Naive thymus-derived CD8-positive, alpha-beta T cell (primary cell): ENCODE results near the gene ZNF701. TPM values are rescaled to one million over a fixed set of nuclear protein-coding genes. Genes with fewer than 3 reads are reported as not detected.
"Not testable (repeated sequence)": the region's sequence is repeated elsewhere in the genome, so short reads cannot be mapped to it uniquely, and the experiment has no call there.

ENCODE experiments used
- ATAC-seq, 2 donors: fragments of 150-1000 bp; cut with Tn5 transposase in 1 of 2; sonication (Bioruptor Pico), chemical (Tn5 transposase) in 1 of 2; 1 replicate in 1 of 2; 2 replicates in 1 of 2; pipeline ENCODE4 v1.10.0; 2021; ENCODE audit warnings: mild to moderate bottlenecking in 2 of 2, moderate library complexity in 2 of 2
- POLR2A ChIA-PET: fragments of 350-600 bp; sonication (Branson Sonifier 250); formaldehyde crosslinking; loops from one replicate; lab custom pipeline; 2021; ENCODE audit warnings: antibody characterized with exemption; lab: Charles Lee
- DNase-seq, 10 donors: peaks; one replicate each; pipeline versions ENCODE4 v3.0.0 to v3.0.0-alpha.2; 2020 to 2022
- H3K27ac Mint-ChIP-seq, 10 donors: one replicate each; pipeline ENCODE4 v1.8.0; 2020 to 2022; ENCODE audit warnings: mild to moderate bottlenecking in 10 of 10, mixed read lengths in 10 of 10, moderate library complexity in 4 of 10, inconsistent platforms in 1 of 10
- H3K27me3 Mint-ChIP-seq, 5 donors: one replicate each; pipeline ENCODE4 v1.8.0; 2021 to 2022; ENCODE audit warnings: mixed read lengths in 5 of 5
- H3K36me3 Mint-ChIP-seq, 3 donors: one replicate each; pipeline ENCODE4 v1.8.0; 2020 to 2022; ENCODE audit warnings: mixed read lengths in 3 of 3, mild to moderate bottlenecking in 2 of 3, inconsistent platforms in 1 of 3
- H3K4me1 Mint-ChIP-seq, 4 donors: one replicate each; pipeline ENCODE4 v1.8.0; 2021 to 2022; ENCODE audit warnings: mixed read lengths in 4 of 4
- H3K4me3 Mint-ChIP-seq, 10 donors: one replicate each; pipeline ENCODE4 v1.8.0; 2020 to 2022; ENCODE audit warnings: mild to moderate bottlenecking in 10 of 10, mixed read lengths in 10 of 10, moderate library complexity in 6 of 10, inconsistent platforms in 1 of 10
- H3K9me3 Mint-ChIP-seq, 9 donors: one replicate each; pipeline ENCODE4 v1.8.0; 2020 to 2022; ENCODE audit warnings: mixed read lengths in 9 of 9, mild to moderate bottlenecking in 3 of 9, inconsistent platforms in 1 of 9, moderate library complexity in 1 of 9
- polyA plus RNA-seq, 3 donors: library from polyadenylated mRNA; unstranded; fragments of 300-500 nt; fragmentation: Illumina TruSeq; gene quantifications; one replicate each; pipeline ENCODE4 v1.2.3, GENCODE V29; 2021
- total RNA-seq, 8 experiments: library from RNA in 2 of 8; stranded (reverse) in 2 of 8; gene quantifications; one replicate each; pipeline ENCODE4 v1.2.3 and lab custom pipeline; 2021 to 2026

The ZNF701 gene
- total RNA-seq (10 to 100 TPM; 35.8 to 40.3 TPM), polyA plus RNA-seq (10 to 100 TPM; 13.6 to 14.4 (median 14.1) TPM), total RNA-seq (lab: John Stamatoyannopoulos, UW) (7.9 to 29.5 (median 16.8) reads per million in 6 experiments)

DNA sequence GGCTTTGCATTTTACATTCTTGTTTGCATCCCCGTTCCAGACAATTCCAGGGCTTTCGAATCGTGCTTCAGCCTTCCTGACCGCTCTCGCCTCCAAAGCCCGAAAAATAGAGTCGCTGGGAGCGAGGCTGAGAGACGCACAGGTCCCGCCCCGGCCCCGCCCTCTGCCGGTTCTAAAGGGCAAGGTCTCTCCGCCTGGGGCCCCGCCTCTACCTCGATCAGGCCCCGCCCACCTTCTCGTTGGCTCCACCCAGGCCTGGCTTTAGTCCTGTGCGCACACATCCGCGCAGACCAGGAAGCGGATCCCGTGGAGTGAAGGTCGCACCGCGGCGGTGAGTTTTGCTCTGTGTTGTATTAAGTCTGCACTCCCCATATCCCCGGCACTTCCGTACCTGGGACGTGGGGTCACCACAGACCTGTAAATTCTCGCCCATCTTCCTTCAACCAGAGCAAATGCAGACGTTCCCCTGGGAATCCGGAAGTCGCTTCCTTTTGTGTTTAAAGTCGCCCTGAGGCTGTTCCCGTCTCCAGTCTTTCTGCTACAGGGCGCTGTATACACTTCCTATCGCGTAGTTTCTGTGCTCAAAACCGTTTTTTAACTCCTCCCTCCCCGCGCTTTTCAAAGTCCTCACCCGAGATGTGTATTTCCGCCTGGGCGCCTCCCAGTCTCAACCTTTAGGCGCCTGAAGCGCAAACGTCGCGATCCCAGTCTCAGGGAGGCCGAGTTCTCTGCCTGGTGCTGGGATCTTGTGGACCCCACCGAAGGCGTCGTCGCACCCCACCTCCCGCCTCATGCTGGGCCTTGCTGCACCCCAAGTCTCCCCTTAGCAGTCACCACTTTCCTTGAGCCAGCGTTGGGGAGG lies at the start of gene ZNF701:
Gene ZNF701, plus strand, starts transcription at position 288 of the 862 bp plus-strand sequence. CDS start 3,861 bp downstream, outside the sequence.
- Mint-ChIP-seq H3K27me3 (no peaks in the 10 kb centered on the region), H3K4me1 (peaks cover 14 to 38% (median 37%) of the 10 kb centered on the region in 4 donors), H3K9me3 (peaks cover 6 to 78% (median 32%) of the 10 kb centered on the region in 9 donors), H3K36me3 (peaks cover 31 to 48% (median 41%) of the 10 kb centered on the region in 3 donors), H3K4me3 (peak within 1 kb of the TSS; percentile 89 to 98 (median 95)), H3K27ac (peak within 1 kb of the TSS; percentile 83 to 99 (median 96))
- DNase-seq (peak; percentile 91 to 98 (median 96)), ATAC-seq (peak; percentile 93 to 96)
- POLR2A ChIA-PET = interaction anchor here (0.6 to 0.7 kb wide), 3 partner anchors 31 to 201 kb away, joined by 3 to 7 read pairs (median 3); no protein-coding TSS in a partner anchor

DNA sequence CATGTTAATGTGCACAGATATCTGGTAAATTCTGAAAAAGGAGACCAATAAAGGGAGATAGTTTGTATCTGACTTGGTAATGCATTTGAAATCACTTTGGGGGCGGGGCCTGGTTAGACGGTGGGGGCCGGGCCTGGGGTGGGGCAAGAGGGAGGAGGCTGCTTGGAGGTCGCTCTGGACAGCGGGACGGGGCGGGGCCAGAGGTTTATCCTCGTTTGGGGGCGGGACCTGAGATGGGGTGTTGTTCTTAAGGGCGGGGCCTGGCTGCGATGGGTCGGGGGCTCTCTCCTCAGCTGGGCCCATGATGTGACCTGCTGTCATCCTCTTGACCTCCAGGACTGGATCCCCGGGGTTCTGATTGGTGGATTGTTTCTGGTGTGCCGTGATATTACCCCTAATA lies 47.5 kb upstream of the ZNF701 start:
- ATAC-seq (no peak), DNase-seq (no peak)
- POLR2A ChIA-PET = no interaction called here
- peaks cover 1 to 7% (median 7%) of the 10 kb centered on the region in 4 donors for H3K4me1 Mint-ChIP-seq
- H3K4me3 Mint-ChIP-seq = no peak overlapping the region
- H3K27me3 Mint-ChIP-seq = peaks cover 0 to 7% (median 2%) of the 10 kb centered on the region in 5 donors
- peaks cover 2 to 31% (median 30%) of the 10 kb centered on the region in 3 donors for H3K36me3 Mint-ChIP-seq
- H3K27ac Mint-ChIP-seq = no peak overlapping the region
- peaks cover 4 to 73% (median 28%) of the 10 kb centered on the region in 9 donors for H3K9me3 Mint-ChIP-seq

DNA sequence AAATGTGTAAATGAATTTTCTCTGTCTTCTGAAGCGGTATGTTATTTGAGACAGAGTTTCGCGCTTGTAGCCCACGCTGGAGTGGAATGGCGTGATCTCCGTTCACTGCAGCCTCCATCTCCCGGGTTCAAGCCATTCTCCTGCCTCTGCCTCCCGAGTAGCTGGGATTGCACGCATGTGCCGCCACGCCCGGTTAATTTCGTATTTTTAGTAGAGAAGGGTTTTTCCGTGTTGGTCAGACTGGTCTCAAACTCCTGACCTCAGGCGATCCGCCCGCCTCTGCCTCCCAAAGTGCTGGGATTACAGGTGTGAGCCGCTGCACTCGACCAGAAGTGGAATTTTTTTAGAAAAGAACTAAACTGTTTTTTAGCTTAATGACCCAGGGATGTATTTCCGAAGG lies 46.0 kb upstream of the ZNF701 start:
- H3K4me3 Mint-ChIP-seq = no peak overlapping the region
- POLR2A ChIA-PET = interaction anchor here (0.6 kb wide), 1 partner anchor 118 kb away, joined by 5 read pairs; no protein-coding TSS in a partner anchor
- no peak overlapping the region for H3K27ac Mint-ChIP-seq
- ATAC-seq (no peak), DNase-seq (no peak)
- H3K27me3 Mint-ChIP-seq = peaks cover 0 to 7% (median 0%) of the 10 kb centered on the region in 5 donors
- H3K36me3 Mint-ChIP-seq = peaks cover 1 to 26% (median 25%) of the 10 kb centered on the region in 3 donors
- peaks cover 14 to 22% (median 20%) of the 10 kb centered on the region in 4 donors for H3K4me1 Mint-ChIP-seq
- peaks cover 4 to 59% (median 23%) of the 10 kb centered on the region in 9 donors for H3K9me3 Mint-ChIP-seq

DNA sequence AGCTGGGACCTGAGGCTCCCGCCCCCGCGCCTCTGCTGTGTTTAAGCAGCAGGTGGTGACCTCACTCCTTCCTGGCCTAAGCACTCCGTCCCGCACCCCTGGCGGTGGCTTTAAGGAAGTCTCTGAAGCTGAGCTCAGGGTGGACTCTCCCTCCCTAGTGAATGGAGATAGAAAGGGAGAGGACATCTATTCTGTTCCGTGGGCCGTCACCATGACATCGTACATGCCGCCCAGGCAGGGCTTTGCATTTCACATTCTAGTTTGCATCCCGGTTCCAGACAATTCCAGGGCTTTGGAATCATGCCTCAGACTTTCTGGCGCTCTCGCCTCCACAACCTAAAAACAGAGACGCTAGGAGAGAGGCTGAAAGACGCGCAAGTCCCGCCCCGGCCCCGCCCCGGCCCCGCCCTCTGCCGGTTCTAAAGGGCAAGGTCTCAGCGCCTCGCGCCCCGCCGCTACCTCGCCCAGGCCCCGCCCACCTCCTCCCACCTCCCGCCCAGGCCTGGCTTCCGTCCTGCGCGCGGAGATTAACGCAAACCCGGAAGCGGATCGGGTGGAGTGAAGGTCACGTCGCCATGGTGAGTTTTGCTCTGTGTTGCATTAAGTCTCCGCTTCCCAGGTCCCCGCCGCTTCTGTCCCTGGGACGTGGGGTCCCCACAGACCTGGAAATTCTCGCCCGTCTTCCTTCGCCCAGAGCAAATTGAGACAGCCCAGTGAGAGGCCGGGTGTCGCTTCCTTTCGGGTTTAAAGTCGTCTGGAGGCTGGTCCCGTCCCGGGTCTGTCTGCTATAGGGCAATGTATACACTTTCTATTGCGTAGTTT lies 42.7 kb upstream of the ZNF701 start, which contains the start of gene ZNF808:
Gene ZNF808, plus strand, starts transcription at position 535 of the 822 bp plus-strand sequence. CDS start 15,617 bp downstream, outside the sequence.
- peaks cover 0 to 30% (median 7%) of the 10 kb centered on the region in 9 donors for H3K9me3 Mint-ChIP-seq
- DNase-seq (peak; percentile 84 to 99 (median 93)), ATAC-seq (peak; percentile 93)
- H3K4me1 Mint-ChIP-seq = peaks cover 17 to 40% (median 33%) of the 10 kb centered on the region in 4 donors
- POLR2A ChIA-PET = interaction anchor here (1.0 kb wide), 1 partner anchor 258 kb away, joined by 3 read pairs; the partner anchor contains the start of gene ZNF766
- H3K4me3 Mint-ChIP-seq = peak within 1 kb of the TSS; percentile 95 to 100 (median 98)
- no peaks in the 10 kb centered on the region for H3K27me3 Mint-ChIP-seq
- H3K36me3 Mint-ChIP-seq = peaks cover 6 to 19% (median 7%) of the 10 kb centered on the region in 3 donors
- peak within 1 kb of the TSS; percentile 94 to 100 (median 99) for H3K27ac Mint-ChIP-seq

DNA sequence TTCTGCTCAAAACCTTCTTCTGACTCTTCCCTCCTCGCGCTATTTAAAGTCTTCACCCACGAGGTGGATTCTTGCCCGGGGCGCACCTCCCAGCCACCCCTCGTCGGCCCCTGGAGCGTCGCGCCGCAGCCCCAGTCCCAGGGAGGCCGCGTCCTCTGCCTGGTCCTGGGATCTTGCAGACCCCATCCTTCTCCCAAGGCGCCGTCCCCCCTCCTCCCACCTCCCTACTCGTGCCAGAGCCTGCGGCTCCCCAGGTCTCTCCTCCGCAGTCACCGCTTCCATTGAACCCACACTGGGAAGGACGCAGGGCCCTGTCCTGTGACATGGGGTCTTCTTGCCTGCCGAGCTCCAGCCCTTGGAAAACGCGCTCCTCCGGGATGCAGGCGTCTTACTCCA lies 42.1 kb upstream of the ZNF701 start:
- H3K27ac Mint-ChIP-seq = peak overlapping the region; percentile 94 to 100 (median 99)
- peaks cover 17 to 42% (median 36%) of the 10 kb centered on the region in 4 donors for H3K4me1 Mint-ChIP-seq
- no peak for ATAC-seq
- no peaks in the 10 kb centered on the region for H3K27me3 Mint-ChIP-seq
- H3K36me3 Mint-ChIP-seq = peaks cover under 1 to 23% (median 12%) of the 10 kb centered on the region in 3 donors
- H3K9me3 Mint-ChIP-seq = peaks cover 0 to 24% (median 4%) of the 10 kb centered on the region in 9 donors
- H3K4me3 Mint-ChIP-seq = peak overlapping the region; percentile 95 to 100 (median 98)
- POLR2A ChIA-PET = no interaction called here
- DNase-seq = no peak

DNA sequence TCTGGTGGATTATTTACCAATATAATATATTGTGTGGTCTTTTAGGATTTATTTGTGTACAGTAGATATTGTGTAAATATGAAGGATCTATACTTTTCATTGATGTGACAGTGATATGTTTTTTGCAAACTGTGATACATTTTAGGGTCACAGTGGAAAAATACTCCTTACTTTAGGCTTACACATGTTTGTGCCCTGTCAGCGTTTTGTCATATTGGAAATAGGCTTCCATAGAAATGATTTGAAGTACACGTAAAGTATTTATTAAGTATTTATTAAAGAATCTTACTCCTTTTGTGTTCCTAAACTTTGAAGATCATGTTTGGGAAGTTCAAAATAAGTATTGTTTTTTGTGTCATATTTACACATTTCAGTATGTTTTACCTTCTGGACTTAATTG lies 37.6 kb upstream of the ZNF701 start:
- H3K4me1 Mint-ChIP-seq = peaks cover 25 to 61% (median 58%) of the 10 kb centered on the region in 4 donors

DNA sequence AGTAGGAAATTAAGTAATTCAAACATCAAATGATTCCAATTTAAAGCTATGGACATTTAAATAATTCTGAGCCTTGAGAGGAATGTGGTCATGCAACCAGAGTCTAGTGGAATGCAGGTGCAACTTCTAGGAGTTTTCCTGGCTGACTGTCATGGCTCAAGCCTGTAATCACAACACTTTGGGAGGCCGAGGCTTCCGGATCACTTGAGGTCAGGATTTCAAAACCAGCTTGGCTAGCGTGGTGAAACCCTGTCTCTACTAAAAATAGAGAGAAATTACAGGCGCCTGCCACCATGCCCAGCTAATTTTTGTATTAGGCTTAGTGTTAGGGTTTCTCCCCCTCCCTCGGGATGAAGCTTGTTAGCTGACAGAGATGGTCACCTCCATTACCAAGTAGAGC lies 36.2 kb upstream of the ZNF701 start:
- Mint-ChIP-seq H3K4me3 (peak overlapping the region in 5 of 10 donors; percentile 79 to 96 (median 88)), H3K27me3 (no peaks in the 10 kb centered on the region), H3K4me1 (peaks cover 17 to 54% (median 52%) of the 10 kb centered on the region in 4 donors), H3K36me3 (peaks cover 0 to 29% (median 26%) of the 10 kb centered on the region in 3 donors), H3K9me3 (peaks cover 0 to 15% (median 4%) of the 10 kb centered on the region in 9 donors), H3K27ac (peak overlapping the region in 3 of 10 donors; percentile 29 to 58 (median 38))
- ATAC-seq = no peak
- POLR2A ChIA-PET = interaction anchor here (0.6 kb wide), 1 partner anchor 511 kb away, joined by 3 read pairs; no protein-coding TSS in a partner anchor
- DNase-seq = no peak

More for the DNA sequence above, 37.6 kb upstream of the ZNF701 start:
- POLR2A ChIA-PET = no interaction called here
- H3K9me3 Mint-ChIP-seq = peaks cover 0 to 9% (median 0%) of the 10 kb centered on the region in 9 donors
- peaks cover 0 to 24% (median 20%) of the 10 kb centered on the region in 3 donors for H3K36me3 Mint-ChIP-seq
- no peaks in the 10 kb centered on the region for H3K27me3 Mint-ChIP-seq
- H3K27ac Mint-ChIP-seq = no peak overlapping the region
- no peak overlapping the region for H3K4me3 Mint-ChIP-seq
- ATAC-seq (no peak), DNase-seq (no peak)

DNA sequence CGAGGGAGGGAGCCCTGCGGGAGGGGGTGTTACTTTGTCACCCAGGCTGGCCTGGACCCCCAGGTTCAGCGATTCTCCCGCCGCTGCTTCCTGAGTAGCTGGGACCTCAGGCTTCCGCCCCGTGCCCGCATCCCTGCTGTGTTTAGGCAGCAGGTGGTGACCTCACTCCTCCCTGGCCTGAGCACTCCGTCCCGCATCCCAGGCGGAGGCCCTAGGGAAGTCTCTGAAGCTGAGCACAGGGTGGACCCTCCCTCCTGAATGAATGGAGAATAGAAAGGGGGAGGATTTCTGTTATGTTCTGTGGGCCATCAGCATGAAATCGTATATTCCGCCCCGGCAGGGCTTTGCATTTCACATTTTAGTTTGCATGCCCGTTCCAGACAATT lies 34.7 kb upstream of the ZNF701 start:
- Mint-ChIP-seq H3K36me3 (peaks cover 0 to 36% (median 34%) of the 10 kb centered on the region in 3 donors), H3K27ac (peak overlapping the region; percentile 52 to 94 (median 89)), H3K9me3 (peaks cover 0 to 22% (median 4%) of the 10 kb centered on the region in 9 donors), H3K4me3 (peak overlapping the region; percentile 86 to 96 (median 92)), H3K4me1 (peaks cover 14 to 53% (median 48%) of the 10 kb centered on the region in 4 donors)
- POLR2A ChIA-PET = interaction anchor here (0.6 kb wide), 1 partner anchor 21 kb away, joined by 6 read pairs; no protein-coding TSS in a partner anchor
- H3K27me3 Mint-ChIP-seq, DNase-seq: not testable (repeated sequence)
- peak; percentile 2 to 24 for ATAC-seq

DNA sequence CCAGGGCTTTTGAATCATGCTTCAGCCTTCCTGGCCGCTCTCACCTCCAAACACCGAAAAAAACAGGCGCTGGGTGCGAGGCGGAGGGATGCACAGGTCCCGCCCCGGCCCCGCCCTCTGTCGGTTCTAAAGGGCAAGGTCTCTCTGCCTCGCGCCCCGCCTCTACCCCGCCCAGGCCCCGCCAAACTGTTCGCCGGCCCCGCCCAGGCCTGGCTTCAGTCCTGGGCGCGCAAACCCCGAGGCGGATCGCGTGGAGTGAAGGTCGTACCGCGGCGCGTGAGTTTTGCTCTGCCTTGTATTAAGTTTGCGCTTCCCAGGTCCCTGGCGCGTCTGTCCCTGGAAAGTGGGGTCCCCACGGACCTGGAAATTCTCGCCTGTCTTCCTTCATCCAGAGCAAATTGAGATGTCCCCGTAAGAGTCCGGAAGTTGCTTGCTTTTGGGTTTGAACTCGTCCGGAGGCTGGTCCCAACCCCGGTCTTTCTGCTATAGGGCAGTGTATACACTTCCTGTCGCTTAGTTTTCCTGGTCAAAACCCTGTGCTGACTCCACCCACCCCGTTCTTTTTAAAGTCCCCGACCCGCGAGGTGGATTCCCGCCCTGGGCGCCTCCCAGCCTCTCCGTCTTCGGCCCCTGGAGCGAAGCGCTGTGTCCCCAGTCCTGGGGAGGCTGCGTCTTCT lies 34.2 kb upstream of the ZNF701 start:
- POLR2A ChIA-PET = no interaction called here

DNA sequence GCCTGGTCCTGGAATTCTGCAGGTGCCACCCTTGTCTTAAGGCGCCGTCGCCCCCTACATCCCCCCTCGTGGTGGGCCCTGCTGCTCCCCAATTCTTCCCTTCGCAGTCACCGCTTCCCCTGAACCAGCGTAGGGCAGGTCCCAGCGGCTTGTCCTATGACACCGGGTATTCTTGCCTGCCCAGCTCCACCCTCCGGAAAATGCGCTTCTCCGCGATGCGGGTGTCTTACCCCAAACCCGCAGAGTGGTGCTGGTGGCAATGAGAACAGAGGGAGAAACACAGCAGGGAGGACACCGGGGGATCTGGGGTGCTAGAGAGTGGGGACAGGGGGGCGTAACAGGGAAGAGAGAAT lies 33.7 kb upstream of the ZNF701 start:
- Mint-ChIP-seq H3K9me3 (peaks cover 0 to 31% (median 4%) of the 10 kb centered on the region in 9 donors), H3K27me3 (no peaks in the 10 kb centered on the region), H3K4me1 (peaks cover 14 to 55% (median 46%) of the 10 kb centered on the region in 4 donors), H3K36me3 (peaks cover 0 to 46% (median 44%) of the 10 kb centered on the region in 3 donors), H3K4me3 (peak overlapping the region; percentile 86 to 96 (median 92)), H3K27ac (peak overlapping the region; percentile 86 to 94 (median 89))
- DNase-seq = peak in 9 of 10 donors; percentile 11 to 69 (median 48)
- POLR2A ChIA-PET = no interaction called here
- peak; percentile 39 to 65 for ATAC-seq

More for the DNA sequence above, 34.2 kb upstream of the ZNF701 start:
- Mint-ChIP-seq H3K27ac (peak overlapping the region; percentile 86 to 94 (median 89)), H3K9me3 (peaks cover 0 to 26% (median 4%) of the 10 kb centered on the region in 9 donors), H3K4me3 (peak overlapping the region; percentile 86 to 96 (median 92)), H3K36me3 (peaks cover 0 to 41% (median 39%) of the 10 kb centered on the region in 3 donors), H3K27me3 (no peaks in the 10 kb centered on the region), H3K4me1 (peaks cover 14 to 54% (median 48%) of the 10 kb centered on the region in 4 donors)
- peak; percentile 94 to 95 for ATAC-seq
- DNase-seq = peak; percentile 78 to 95 (median 84)

DNA sequence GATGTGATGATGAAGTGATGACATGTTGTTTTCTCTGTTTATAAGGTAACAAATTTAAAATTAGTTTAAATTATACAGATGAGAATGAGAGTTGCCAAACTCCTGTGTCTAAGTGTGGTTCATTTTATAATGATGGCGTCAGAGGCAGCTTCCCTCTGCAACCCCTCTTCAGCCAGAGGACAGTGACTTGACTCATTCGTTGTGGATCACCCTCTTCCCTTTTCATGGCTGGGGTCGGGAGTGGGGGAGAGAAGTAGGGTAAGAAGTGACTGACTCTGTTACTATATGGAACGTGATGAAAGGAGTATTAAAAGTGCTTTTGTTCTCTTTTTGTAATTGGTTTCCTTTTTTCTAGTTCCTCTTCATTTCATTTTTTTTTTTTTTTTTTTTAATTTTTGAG lies 31.3 kb upstream of the ZNF701 start:
- POLR2A ChIA-PET = interaction anchor here (0.7 kb wide), 1 partner anchor 27 kb away, joined by 7 read pairs; no protein-coding TSS in a partner anchor
- not testable (repeated sequence) for H3K27ac Mint-ChIP-seq, DNase-seq, H3K27me3 Mint-ChIP-seq, ATAC-seq
- Mint-ChIP-seq H3K4me1 (peaks cover 18 to 58% (median 55%) of the 10 kb centered on the region in 4 donors), H3K36me3 (peaks cover 13 to 53% (median 48%) of the 10 kb centered on the region in 3 donors), H3K4me3 (peak overlapping the region in 2 of 10 donors; percentile 25 to 65), H3K9me3 (peaks cover 0 to 55% (median 9%) of the 10 kb centered on the region in 9 donors)
